Inferior parietal cortex (tissue), 1 donor: Measurements from ENCODE around the gene PANX2.

Source experiments
- DNase-seq: peaks from one replicate; pipeline ENCODE4 v3.0.0-alpha.2; 2016; ENCODE audit errors: extremely low spot score

Gene PANX2

GRCh38 chr22:50228366-50228765 lies 57.8 kb downstream of the PANX2 start:
- DNase-seq: no peak

- no peak for DNase-seq
Observed at GRCh38 chr22:50229370-50229769, 58.8 kb downstream of the PANX2 start.
